Measurements from ENCODE around the gene HOXC9. TPM values are rescaled to one million over a fixed set of nuclear protein-coding genes. Genes with fewer than 3 reads are reported as not detected.

The HOXC9 gene
- total and polyA plus RNA-seq, 9 of the 15 experiments (the other 6 are each of a cell fraction or from before 2014, with no cell fraction given): 1.1 to 10.5 (median 9.3) TPM

- Histone ChIP-seq H3K4me1 (replicated peaks in 1 of 2; ENCODE audit: control insufficient read depth in 2 of 2, insufficient read depth in 2 of 2, low read length in 2 of 2) (peaks cover 31 to 73% of the 10 kb centered on the region in 2 experiments), H3K9me3 (replicated peaks; ENCODE audit: control insufficient read depth, insufficient read depth, low read depth, low read length) (no peaks in the 10 kb centered on the region), H3K9ac (ENCODE audit: insufficient read depth in 1 of 2, low read depth in 2 of 2, low read length in 2 of 2) (peak overlapping the region; percentile 87 to 96), H3K27me3 (ENCODE audit: control insufficient read depth in 2 of 2, insufficient read depth in 2 of 2, low read length in 2 of 2) (peaks cover 0 to 8% of the 10 kb centered on the region in 2 experiments; a peak in 2 of 5 replicates), H3K9me1 (ENCODE audit: control insufficient read depth, insufficient read depth, low read length) (no peaks in the 10 kb centered on the region), H3K4me2 (ENCODE audit: insufficient read depth, low read length) (peak overlapping the region; percentile 92), H4K20me1 (replicated peaks; ENCODE audit: control insufficient read depth, insufficient read depth, low read length) (no peaks in the 10 kb centered on the region), H3K36me3 (ENCODE audit: control insufficient read depth, insufficient read depth, low read length) (no peaks in the 10 kb centered on the region), H3K79me2 (ENCODE audit: control insufficient read depth, insufficient read depth, low read length) (peaks cover 39% of the 10 kb centered on the region), H2AFZ (ENCODE audit: low read depth, low read length) (peak overlapping the region; percentile 93), H3K4me3 (peak overlapping the region; percentile 61), H3K27ac (ENCODE audit: extremely low read depth, low read depth, low read length) (peak overlapping the region; percentile 94)
- DNase-seq (ENCODE audit: extremely low read depth in 1 of 4, low spot score in 3 of 4) (peak; percentile 80 to 90 (median 86)), ATAC-seq (peak; percentile 79), FAIRE-seq (peak; percentile 88)
- POLR2A ChIA-PET: interaction anchor here (0.5 to 1.9 kb wide), 6 partner anchors 24 to 404 kb away, joined by 3 to 4 read pairs (median 3); no protein-coding TSS in a partner anchor
- under 1% methylated on average over 38 of the region's 48 CpGs for WGBS (ENCODE audit: insufficient coverage, low coverage, missing lambda C conversion rate)
- CTCF ChIA-PET (ENCODE audit: low intra/inter-chr PET ratio): no interaction called here
- intact Hi-C loops (cut with micrococcal nuclease) (no loop called here), in situ Hi-C loops (cut with MboI) (no loop called here)
- no TSS peak for BruUV-seq (replicated peaks)
- TF ChIP-seq CBX1 (IDR thresholded peaks at IDR 0.05; ENCODE audit: low read depth) (no peak; the same call in 1 of the 2 replicates), E2F5 (CRISPR knock-in tag; IDR thresholded peaks at IDR 0.05) (no peak), ZNF3 (CRISPR knock-in tag; IDR thresholded peaks at IDR 0.05) (no peak), KDM2B (CRISPR knock-in tag; IDR thresholded peaks at IDR 0.05) (no peak), SMARCC2 (IDR thresholded peaks at IDR 0.05; ENCODE audit: low read depth) (no peak), ZNF121 (CRISPR knock-in tag; conservative IDR thresholded peaks at IDR 0.05) (no peak), CTCF (IDR thresholded peaks at IDR 0.05 in 2 of 3, conservative IDR thresholded peaks at IDR 0.05 in 1 of 3; ENCODE audit: insufficient read depth in 2 of 3, low read depth in 1 of 3, low read length in 3 of 3) (no peak), ZNF76 (CRISPR knock-in tag; IDR thresholded peaks at IDR 0.05; ENCODE audit: borderline replicate concordance) (no peak), BHLHE40 (IDR thresholded peaks at IDR 0.05; ENCODE audit: low read length) (no peak), ZKSCAN3 (CRISPR knock-in tag; IDR thresholded peaks at IDR 0.05) (no peak), FOXJ2 (tag; IDR thresholded peaks at IDR 0.05) (no peak), ZNF253 (CRISPR knock-in tag; conservative IDR thresholded peaks at IDR 0.05) (no peak), RNF219 (CRISPR knock-in tag; IDR thresholded peaks at IDR 0.05) (no peak), BACH1 (tag; IDR thresholded peaks at IDR 0.05) (no peak), IRF2 (CRISPR knock-in tag; IDR thresholded peaks at IDR 0.05) (no peak), XRCC3 (IDR thresholded peaks at IDR 0.05) (no peak), RB1 (IDR thresholded peaks at IDR 0.05; ENCODE audit: low read depth) (peak; percentile 46; the same call in 1 of the 2 replicates), MECOM (CRISPR knock-in tag; IDR thresholded peaks at IDR 0.05) (no peak), DACH1 (IDR thresholded peaks at IDR 0.05; ENCODE audit: partially characterized antibody) (no peak)
These were observed 4.4 kb upstream of the HOXC9 start for GRCh38 chr12:53995378-53996239.
